GM23248 (cell line): Measurements from ENCODE around the gene SPAG17. TPM values are rescaled to one million over a fixed set of nuclear protein-coding genes. Genes with fewer than 3 reads are reported as not detected.
"Not testable (repeated sequence)": the region's sequence is repeated elsewhere in the genome, so short reads cannot be mapped to it uniquely, and the experiment has no call there.

ENCODE experiments used
- DNase-seq: peaks from one replicate; pipeline ENCODE4 v3.0.0-alpha.2; 2015
- H2AFZ ChIP-seq: fragments of 200-600 bp; sonication (generic); 2 replicates; pipeline ENCODE4 v1.6.1; 2016; ENCODE audit warnings: antibody characterized with exemption
- H3F3A ChIP-seq: fragments of 200-600 bp; sonication (generic); 2 replicates; pipeline ENCODE4 v1.6.1; 2016; ENCODE audit warnings: mild to moderate bottlenecking, antibody characterized with exemption, mixed run types; ENCODE audit not compliant: insufficient read depth
- H3K27ac ChIP-seq: fragments of 200-600 bp; sonication (generic); 2 replicates; pipeline ENCODE4 v1.5.1; 2016; ENCODE audit warnings: mild to moderate bottlenecking
- H3K27me3 ChIP-seq: fragments of 200-600 bp; sonication (generic); replicated peaks from 2 replicates; pipeline ENCODE4 v1.6.1; 2016; ENCODE audit warnings: mild to moderate bottlenecking; ENCODE audit not compliant: insufficient read depth
- H3K36me3 ChIP-seq: fragments of 200-600 bp; sonication (generic); 2 replicates; pipeline ENCODE4 v1.6.1; 2016; ENCODE audit warnings: low read depth, mild to moderate bottlenecking
- H3K4me1 ChIP-seq: fragments of 200-600 bp; sonication (generic); 2 replicates; pipeline ENCODE4 v1.6.1; 2016; ENCODE audit warnings: mild to moderate bottlenecking; ENCODE audit not compliant: insufficient read depth
- H3K4me2 ChIP-seq: fragments of 200-600 bp; sonication (generic); one replicate; pipeline ENCODE4 v1.6.1; 2016; ENCODE audit warnings: mild to moderate bottlenecking; ENCODE audit not compliant: unreplicated experiment
- H3K4me3 ChIP-seq: fragments of 200-600 bp; sonication (generic); 2 replicates; pipeline ENCODE4 v1.5.1; 2016; ENCODE audit warnings: mild to moderate bottlenecking
- H3K79me2 ChIP-seq: fragments of 200-600 bp; sonication (generic); 2 replicates; pipeline ENCODE4 v1.6.1; 2016; ENCODE audit warnings: mild to moderate bottlenecking; ENCODE audit not compliant: insufficient read depth
- H3K9ac ChIP-seq: fragments of 200-600 bp; sonication (generic); 2 replicates; pipeline ENCODE4 v1.6.1; 2016; ENCODE audit warnings: mild to moderate bottlenecking
- H3K9me2 ChIP-seq: fragments of 200-600 bp; sonication (generic); 2 replicates; pipeline ENCODE4 v1.6.1; 2016; ENCODE audit warnings: mixed run types, mild to moderate bottlenecking, moderate library complexity; ENCODE audit not compliant: insufficient read depth
- H3K9me3 ChIP-seq: fragments of 200-600 bp; sonication (generic); one replicate; pipeline ENCODE4 v1.6.1; 2017; ENCODE audit warnings: low read depth
- H4K20me1 ChIP-seq: fragments of 200-600 bp; sonication (generic); 2 replicates; pipeline ENCODE4 v1.6.0; 2016; ENCODE audit not compliant: insufficient read depth
- EZH2 ChIP-seq: fragments of 200-600 bp; sonication (generic); IDR thresholded peaks from 2 replicates; pipeline ENCODE4 v1.6.1; 2018; ENCODE audit warnings: antibody characterized with exemption, mild to moderate bottlenecking; ENCODE audit not compliant: insufficient read depth, poor library complexity, severe bottlenecking
- EZH2phosphoT487 ChIP-seq: fragments of 200-600 bp; sonication (generic); IDR thresholded peaks from 2 replicates; pipeline ENCODE4 v1.6.1; 2018; ENCODE audit warnings: antibody characterized with exemption, moderate library complexity, mild to moderate bottlenecking, low read depth; ENCODE audit not compliant: insufficient read depth
- WGBS, 2 experiments: methylation state at CpG; one replicate each; pipeline ENCODE4 v1.1.6; 2015 to 2017; ENCODE audit warnings: low lambda C conversion rate in 2 of 2, low coverage in 1 of 2; ENCODE audit errors: missing lambda C conversion rate in 2 of 2; 5-methylcytosine and 5-hydroxymethylcytosine counted together
- in situ Hi-C: fragments of 300-500 bp; cut with MboI; formaldehyde crosslinking; loops from 2 replicates; pipeline ENCODE4 v1.15.0; 2020
- polyA plus RNA-seq: library from polyadenylated mRNA; unstranded; fragments of >200 nt; fragmentation: Nextera tagmentation; extraction: Ambion mirVana; gene quantifications from 2 replicates; pipeline ENCODE4 v1.2.1, GENCODE V29; 2016
- total RNA-seq: library from RNA; depleted of rRNA; stranded (reverse); fragments of >200 nt; shearing (Covaris generic); gene quantifications from 2 replicates; pipeline ENCODE4 v1.2.3, GENCODE V29; 2014

Gene SPAG17
- total and polyA plus RNA-seq, 2 experiments from 2014 or later: 0.15 TPM; not detected in 1

DNA sequence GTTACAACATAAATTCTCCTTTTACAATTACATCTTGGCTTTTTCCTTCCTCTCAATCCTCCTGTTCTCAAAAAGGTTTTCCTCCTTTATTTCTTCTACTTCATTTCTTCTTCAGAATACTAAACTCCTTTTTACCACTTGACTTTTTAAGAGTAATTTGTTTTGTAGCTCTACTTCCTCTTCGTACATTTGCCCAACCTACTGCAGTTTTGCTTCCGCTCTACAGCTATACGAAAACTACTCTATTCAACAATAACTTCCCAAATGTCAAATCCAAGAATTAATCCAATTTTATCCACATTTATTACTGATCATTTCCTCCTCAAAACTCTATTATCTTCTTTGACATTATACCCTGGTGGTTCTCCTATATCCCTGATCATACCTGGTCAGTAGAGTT is 259.0 kb downstream of the SPAG17 start:
- no peak overlapping the region for H3K4me2 ChIP-seq
- peaks cover 20% of the 10 kb centered on the region for H3K4me1 ChIP-seq
- 92% methylated on average over 3 of the region's 3 CpGs for WGBS, 2 experiments
- no peak overlapping the region for H3K4me3 ChIP-seq
- peaks cover 91% of the 10 kb centered on the region for H3K79me2 ChIP-seq
- no peak overlapping the region for H3K9ac ChIP-seq
- in situ Hi-C loops: no loop called here
- TF ChIP-seq EZH2phosphoT487: no peak
- no peak for TF ChIP-seq EZH2
- DNase-seq: no peak
- no peaks in the 10 kb centered on the region for H3K27me3 ChIP-seq
- H3F3A ChIP-seq: peaks cover 10% of the 10 kb centered on the region
- no peaks in the 10 kb centered on the region for H3K9me2 ChIP-seq
- H4K20me1 ChIP-seq: peaks cover 3% of the 10 kb centered on the region; the same call in 1 of the 2 replicates
- H3K27ac ChIP-seq: no peak overlapping the region
- H3K9me3 ChIP-seq: no peaks in the 10 kb centered on the region
- no peaks in the 10 kb centered on the region for H3K36me3 ChIP-seq
- H2AFZ ChIP-seq: no peak overlapping the region

GRCh38 chr1:117922717-117923116 is 262.3 kb downstream of the SPAG17 start:
- H3K36me3 ChIP-seq: peaks cover 18% of the 10 kb centered on the region
- not testable (repeated sequence) for H3K4me2 ChIP-seq, H3F3A ChIP-seq, H3K9me3 ChIP-seq, H2AFZ ChIP-seq, H3K27me3 ChIP-seq, DNase-seq, H3K4me3 ChIP-seq, H3K9me2 ChIP-seq, H3K27ac ChIP-seq, H4K20me1 ChIP-seq, H3K4me1 ChIP-seq, H3K9ac ChIP-seq
- in situ Hi-C loops: loop anchor here (25.0 kb wide), 1 partner anchor 835 kb away; no protein-coding TSS in a partner anchor
- peaks cover 82% of the 10 kb centered on the region for H3K79me2 ChIP-seq
- 90 to 92% methylated on average over 7 of the region's 7 CpGs for WGBS, 2 experiments

GRCh38 chr1:117921991-117922390 is 263.0 kb downstream of the SPAG17 start:
- 92 to 96% methylated on average over 2 of the region's 2 CpGs for WGBS, 2 experiments
- Histone ChIP-seq H3K9ac (no peak overlapping the region), H3F3A (no peaks in the 10 kb centered on the region)

DNA sequence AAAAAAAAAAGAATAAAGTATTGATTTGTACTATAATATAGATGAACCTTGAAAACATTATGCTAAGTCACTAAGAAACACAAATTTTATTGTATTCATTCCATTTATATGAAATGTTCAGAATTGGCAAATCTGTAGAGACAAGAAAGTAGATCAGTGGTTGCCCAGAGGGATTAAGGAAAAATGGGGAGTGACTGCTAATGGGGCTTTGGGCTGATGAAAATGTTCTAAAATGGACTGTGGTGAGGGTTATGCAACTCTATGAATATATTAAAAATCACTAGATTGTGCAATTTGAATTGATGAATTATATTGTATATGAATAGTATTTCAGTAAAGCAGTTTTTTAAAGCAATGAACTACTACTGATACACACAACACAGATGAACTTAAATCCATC is 265.7 kb downstream of the SPAG17 start:
- no peak overlapping the region for H3K4me3 ChIP-seq
- in situ Hi-C loops: loop anchor here (25.0 kb wide), 1 partner anchor 832 kb away; no protein-coding TSS in a partner anchor

More at GRCh38 chr1:117921991-117922390, 263.0 kb downstream of the SPAG17 start:
- H3K4me3 ChIP-seq: no peak overlapping the region
- TF ChIP-seq EZH2: no peak
- no peak for TF ChIP-seq EZH2phosphoT487
- no peaks in the 10 kb centered on the region for H3K9me2 ChIP-seq
- no peaks in the 10 kb centered on the region for H3K27me3 ChIP-seq
- no peak for DNase-seq
- no peak overlapping the region for H3K27ac ChIP-seq
- H3K36me3 ChIP-seq: peaks cover 23% of the 10 kb centered on the region
- no peak overlapping the region for H2AFZ ChIP-seq
- in situ Hi-C loops: loop anchor here (25.0 kb wide), 1 partner anchor 835 kb away; no protein-coding TSS in a partner anchor
- no peak overlapping the region for H3K4me2 ChIP-seq
- H4K20me1 ChIP-seq: peaks cover 5% of the 10 kb centered on the region; the same call in 1 of the 2 replicates
- peaks cover under 1% of the 10 kb centered on the region for H3K4me1 ChIP-seq
- peaks cover 75% of the 10 kb centered on the region for H3K79me2 ChIP-seq
- H3K9me3 ChIP-seq: no peaks in the 10 kb centered on the region

DNA sequence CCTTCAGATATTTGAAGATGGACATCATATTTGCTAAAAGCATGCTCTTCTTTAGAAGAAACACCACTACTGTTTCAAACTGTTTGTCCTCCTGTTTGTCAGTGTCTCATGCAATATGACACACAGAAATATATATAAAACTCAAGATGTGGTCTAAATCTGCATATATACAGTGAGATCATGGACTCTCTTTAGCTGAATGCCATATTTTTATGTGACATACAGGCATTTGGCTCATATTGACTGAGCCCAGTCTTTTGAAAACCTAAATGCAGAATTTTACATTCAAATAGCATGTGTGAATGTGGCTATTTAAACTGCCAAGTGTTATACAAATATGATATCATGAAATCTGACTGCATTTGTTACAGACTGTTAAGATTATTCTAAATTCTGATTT is 274.0 kb downstream of the SPAG17 start:
- Histone ChIP-seq H3K4me3 (no peak overlapping the region), H3K36me3 (peaks cover 60% of the 10 kb centered on the region), H3K4me2 (no peak overlapping the region), H3K9me2 (no peaks in the 10 kb centered on the region), H3K27ac (no peak overlapping the region), H4K20me1 (no peaks in the 10 kb centered on the region), H3K9ac (no peak overlapping the region), H3K9me3 (no peaks in the 10 kb centered on the region), H3K27me3 (no peaks in the 10 kb centered on the region), H2AFZ (no peak overlapping the region), H3F3A (no peaks in the 10 kb centered on the region), H3K79me2 (no peaks in the 10 kb centered on the region), H3K4me1 (no peaks in the 10 kb centered on the region)
- TF ChIP-seq EZH2: no peak
- no peak for TF ChIP-seq EZH2phosphoT487
- DNase-seq: no peak
- in situ Hi-C loops: loop anchor here (25.0 kb wide), 1 partner anchor 824 kb away; no protein-coding TSS in a partner anchor

More for the DNA sequence above, 265.7 kb downstream of the SPAG17 start:
- Histone ChIP-seq H3K4me1 (no peaks in the 10 kb centered on the region), H3K9ac (no peak overlapping the region), H3F3A (no peaks in the 10 kb centered on the region), H2AFZ (no peak overlapping the region), H3K27me3 (no peaks in the 10 kb centered on the region), H3K36me3 (peaks cover 42% of the 10 kb centered on the region), H3K4me2 (no peak overlapping the region), H3K27ac (no peak overlapping the region), H3K9me3 (no peaks in the 10 kb centered on the region), H3K79me2 (peaks cover 49% of the 10 kb centered on the region), H3K9me2 (no peaks in the 10 kb centered on the region), H4K20me1 (peaks cover 4% of the 10 kb centered on the region; the same call in 1 of the 2 replicates)
- no peak for DNase-seq
- TF ChIP-seq EZH2phosphoT487 (no peak), EZH2 (no peak)
